BE2C (cell line): ENCODE results near the gene ZNF554.

Experiments
- DNase-seq: peaks from one replicate; pipeline ENCODE4 v3.0.0-alpha.2; 2020
- H3K27me3 ChIP-seq: fragments of 250-450 bp; sonication (Bioruptor Pico); 2 replicates; pipeline ENCODE4 v1.5.1; 2020; ENCODE audit warnings: mild to moderate bottlenecking
- H3K36me3 ChIP-seq: fragments of 250-450 bp; sonication (Bioruptor Pico); 2 replicates; pipeline ENCODE4 v1.5.1; 2020; ENCODE audit warnings: mild to moderate bottlenecking
- H3K4me1 ChIP-seq: fragments of 250-450 bp; sonication (Bioruptor Pico); 2 replicates; pipeline ENCODE4 v1.5.1; 2020
- H3K4me3 ChIP-seq: 2 replicates; pipeline ENCODE4 v1.5.1; 2011; ENCODE audit warnings: low read depth, low read length
- H3K9me3 ChIP-seq: fragments of 250-450 bp; sonication (Bioruptor Pico); 2 replicates; pipeline ENCODE4 v1.5.1; 2020
- CTCF ChIP-seq: IDR thresholded peaks from 2 replicates; pipeline ENCODE4 v1.5.1; 2012; ENCODE audit warnings: mild to moderate bottlenecking, low read depth, low read length

Gene ZNF554

GRCh38 chr19:2809387-2810140 is 10.1 kb upstream of the ZNF554 start:
- Histone ChIP-seq H3K4me3 (no peak overlapping the region), H3K36me3 (peaks cover 83% of the 10 kb centered on the region), H3K9me3 (no peaks in the 10 kb centered on the region), H3K27me3 (no peaks in the 10 kb centered on the region), H3K4me1 (no peaks in the 10 kb centered on the region)
- TF ChIP-seq CTCF = no peak
- DNase-seq = no peak

- Histone ChIP-seq H3K27me3 (no peaks in the 10 kb centered on the region), H3K4me1 (no peaks in the 10 kb centered on the region), H3K9me3 (no peaks in the 10 kb centered on the region), H3K36me3 (peaks cover 77% of the 10 kb centered on the region), H3K4me3 (no peak overlapping the region)
- no peak for DNase-seq
- no peak for TF ChIP-seq CTCF
These were observed 9.3 kb upstream of the ZNF554 start for GRCh38 chr19:2810141-2811091.

GRCh38 chr19:2811221-2811722 is 8.4 kb upstream of the ZNF554 start:
- TF ChIP-seq CTCF = no peak
- DNase-seq = no peak
- Histone ChIP-seq H3K9me3 (no peaks in the 10 kb centered on the region), H3K4me1 (no peaks in the 10 kb centered on the region), H3K36me3 (peaks cover 72% of the 10 kb centered on the region), H3K27me3 (no peaks in the 10 kb centered on the region), H3K4me3 (no peak overlapping the region)

- no peak for TF ChIP-seq CTCF
- Histone ChIP-seq H3K9me3 (no peaks in the 10 kb centered on the region), H3K27me3 (no peaks in the 10 kb centered on the region), H3K4me3 (no peak overlapping the region), H3K4me1 (no peaks in the 10 kb centered on the region), H3K36me3 (peaks cover 66% of the 10 kb centered on the region)
- DNase-seq = no peak
These were observed 7.8 kb upstream of the ZNF554 start for GRCh38 chr19:2811735-2812413.

- Histone ChIP-seq H3K36me3 (peaks cover 58% of the 10 kb centered on the region), H3K9me3 (no peaks in the 10 kb centered on the region), H3K4me3 (no peak overlapping the region), H3K4me1 (no peaks in the 10 kb centered on the region), H3K27me3 (no peaks in the 10 kb centered on the region)
- no peak for DNase-seq
- no peak for TF ChIP-seq CTCF
These were observed 7.0 kb upstream of the ZNF554 start for GRCh38 chr19:2812414-2813234.
